IPS-20b (cell line): ENCODE measurements around the gene STK38L.
"Not testable (repeated sequence)": the region's sequence is repeated elsewhere in the genome, so short reads cannot be mapped to it uniquely, and the experiment has no call there.

Source experiments
- H3K27ac ChIP-seq: one replicate; pipeline ENCODE4 v1.5.1; 2013; ENCODE audit warnings: low read length
- H3K27me3 ChIP-seq: 2 replicates; pipeline ENCODE4 v1.6.1; 2013; ENCODE audit warnings: mild to moderate bottlenecking, low read length, inconsistent platforms; ENCODE audit not compliant: insufficient read depth
- H3K36me3 ChIP-seq: 2 replicates; pipeline ENCODE4 v1.6.1; 2013; ENCODE audit warnings: low read depth, mild to moderate bottlenecking, inconsistent platforms, low read length, moderate library complexity; ENCODE audit not compliant: insufficient read depth
- H3K4me1 ChIP-seq: 2 replicates; pipeline ENCODE4 v1.6.1; 2013; ENCODE audit warnings: mild to moderate bottlenecking, control low read depth, inconsistent platforms, low read length, moderate library complexity; ENCODE audit not compliant: insufficient read depth
- H3K4me3 ChIP-seq: 2 replicates; pipeline ENCODE4 v1.5.1; 2013; ENCODE audit warnings: mild to moderate bottlenecking, low read length, inconsistent platforms
- H3K9ac ChIP-seq: 2 replicates; pipeline ENCODE4 v1.6.1; 2013; ENCODE audit warnings: low read depth, mild to moderate bottlenecking, inconsistent platforms, low read length, moderate library complexity
- H3K9me3 ChIP-seq: 2 replicates; pipeline ENCODE4 v1.6.1; 2013; ENCODE audit warnings: mild to moderate bottlenecking, low read depth, low read length, inconsistent platforms; ENCODE audit not compliant: insufficient read depth

STK38L gene

DNA sequence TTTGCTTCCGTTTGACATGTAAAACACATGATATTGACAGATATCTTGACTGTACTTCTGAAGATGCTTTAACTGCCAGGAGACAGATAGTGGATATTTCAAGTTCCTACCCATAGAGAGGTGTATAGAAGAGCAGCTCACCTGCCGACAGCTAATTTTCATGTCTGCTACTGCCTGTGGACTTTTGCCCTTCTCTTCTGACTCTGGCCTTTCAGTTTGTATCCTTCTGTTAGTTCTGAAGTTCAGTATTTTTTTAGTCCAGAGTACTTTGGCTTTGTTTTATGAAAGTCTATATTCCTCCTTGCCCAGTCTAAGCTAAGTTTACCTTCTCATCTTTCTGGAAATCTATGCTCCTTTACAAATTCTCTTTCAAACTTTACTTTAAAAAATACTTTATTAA, 30.8 kb upstream of the STK38L start:
- H3K27ac ChIP-seq = no peak overlapping the region
- no peaks in the 10 kb centered on the region for H3K4me1 ChIP-seq
- no peaks in the 10 kb centered on the region for H3K9me3 ChIP-seq
- H3K4me3 ChIP-seq = no peak overlapping the region
- no peaks in the 10 kb centered on the region for H3K27me3 ChIP-seq
- no peaks in the 10 kb centered on the region for H3K36me3 ChIP-seq
- no peak overlapping the region for H3K9ac ChIP-seq

DNA sequence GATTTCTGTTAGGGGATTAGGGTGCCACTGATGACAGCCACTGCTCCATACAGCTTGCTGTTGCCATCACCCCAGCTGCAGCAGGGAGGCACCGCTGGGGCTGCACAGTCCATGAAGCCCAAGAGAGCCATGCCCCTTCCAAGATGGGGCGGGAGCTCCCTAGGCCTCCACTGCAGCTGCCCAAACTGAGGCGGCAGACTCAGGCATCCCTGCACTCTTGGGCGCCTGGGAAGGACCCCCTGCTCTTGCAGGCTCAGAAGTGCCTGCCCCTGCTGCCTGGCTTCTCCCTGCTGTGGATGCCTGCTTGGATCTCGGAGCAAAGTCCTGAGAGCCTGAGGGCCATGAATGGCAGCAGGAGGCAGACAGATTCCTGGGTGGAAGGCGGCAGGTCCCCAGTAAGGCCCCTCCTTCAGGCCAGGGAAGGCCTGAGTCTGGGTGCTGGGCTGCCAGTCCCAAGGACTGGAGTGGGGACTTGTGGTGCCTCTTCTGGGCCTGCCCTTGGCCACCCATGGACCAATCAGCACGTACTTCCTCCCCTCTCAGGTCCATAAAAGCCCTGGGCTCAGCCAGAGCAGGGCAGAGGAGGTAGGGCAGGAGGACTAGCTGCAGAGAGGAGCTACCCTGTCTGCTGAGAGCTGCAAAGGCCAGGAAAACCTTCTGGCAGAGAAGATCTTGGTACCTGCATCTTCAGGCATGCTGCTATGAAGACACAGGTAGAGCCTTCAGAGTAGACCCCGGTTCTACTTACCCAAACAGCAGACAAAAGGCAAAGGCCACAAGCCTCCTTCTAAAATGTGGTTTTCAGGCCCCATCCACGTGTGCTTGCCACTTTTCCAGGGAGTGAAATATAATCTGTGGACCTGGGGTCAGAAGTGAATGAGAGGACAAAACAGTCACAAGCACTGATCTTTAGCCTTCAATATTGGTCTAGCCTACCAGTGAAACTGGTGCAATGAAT, 30.0 kb upstream of the STK38L start:
- Histone ChIP-seq H3K9me3 (no peaks in the 10 kb centered on the region), H3K36me3 (no peaks in the 10 kb centered on the region), H3K4me1 (no peaks in the 10 kb centered on the region), H3K27me3 (no peaks in the 10 kb centered on the region), H3K27ac (no peak overlapping the region), H3K4me3 (no peak overlapping the region), H3K9ac (no peak overlapping the region)

DNA sequence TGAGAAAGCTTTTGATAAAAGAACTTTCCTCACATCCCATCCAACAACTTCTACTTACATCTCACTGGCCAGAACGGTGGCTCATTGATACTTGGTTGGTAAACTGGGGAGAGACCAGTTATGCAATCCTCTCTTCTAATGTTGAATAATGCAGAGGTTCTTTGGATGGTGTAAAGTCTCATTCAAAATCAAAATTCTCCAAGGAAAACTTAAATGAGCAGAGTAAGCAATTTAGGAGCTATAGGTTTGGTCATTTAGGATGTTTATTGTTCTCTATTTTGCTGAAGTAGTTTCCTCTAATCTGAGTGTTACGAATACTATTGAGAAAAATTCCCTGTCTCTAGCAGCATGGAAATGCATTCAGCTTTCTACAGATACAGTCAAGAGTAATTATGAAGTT, 26.5 kb upstream of the STK38L start:
- no peaks in the 10 kb centered on the region for H3K4me1 ChIP-seq
- no peak overlapping the region for H3K9ac ChIP-seq
- H3K27ac ChIP-seq = no peak overlapping the region
- no peaks in the 10 kb centered on the region for H3K27me3 ChIP-seq
- H3K4me3 ChIP-seq = no peak overlapping the region
- H3K36me3 ChIP-seq = no peaks in the 10 kb centered on the region
- no peaks in the 10 kb centered on the region for H3K9me3 ChIP-seq

DNA sequence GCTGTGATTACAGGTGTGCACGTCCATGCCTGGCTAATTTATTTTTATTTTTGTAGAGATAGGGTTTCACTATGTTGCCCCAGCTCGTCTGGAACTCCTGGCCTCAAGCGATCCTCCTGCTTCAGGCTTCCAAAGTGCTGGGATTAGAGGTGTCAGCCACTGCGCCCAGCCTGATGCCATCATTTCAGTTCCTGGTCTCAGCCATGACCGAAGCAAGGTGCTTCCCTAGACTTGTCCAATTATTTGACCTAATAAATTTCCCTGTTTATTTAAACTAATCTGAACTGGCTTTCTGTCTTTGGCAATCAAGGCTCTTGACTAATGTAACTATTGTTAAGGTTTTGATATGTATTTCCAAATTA, 24.4 kb upstream of the STK38L start:
- Histone ChIP-seq H3K27me3 (no peaks in the 10 kb centered on the region), H3K4me3 (no peak overlapping the region), H3K36me3 (no peaks in the 10 kb centered on the region), H3K27ac (no peak overlapping the region), H3K9ac (no peak overlapping the region), H3K4me1 (no peaks in the 10 kb centered on the region), H3K9me3 (no peaks in the 10 kb centered on the region)

DNA sequence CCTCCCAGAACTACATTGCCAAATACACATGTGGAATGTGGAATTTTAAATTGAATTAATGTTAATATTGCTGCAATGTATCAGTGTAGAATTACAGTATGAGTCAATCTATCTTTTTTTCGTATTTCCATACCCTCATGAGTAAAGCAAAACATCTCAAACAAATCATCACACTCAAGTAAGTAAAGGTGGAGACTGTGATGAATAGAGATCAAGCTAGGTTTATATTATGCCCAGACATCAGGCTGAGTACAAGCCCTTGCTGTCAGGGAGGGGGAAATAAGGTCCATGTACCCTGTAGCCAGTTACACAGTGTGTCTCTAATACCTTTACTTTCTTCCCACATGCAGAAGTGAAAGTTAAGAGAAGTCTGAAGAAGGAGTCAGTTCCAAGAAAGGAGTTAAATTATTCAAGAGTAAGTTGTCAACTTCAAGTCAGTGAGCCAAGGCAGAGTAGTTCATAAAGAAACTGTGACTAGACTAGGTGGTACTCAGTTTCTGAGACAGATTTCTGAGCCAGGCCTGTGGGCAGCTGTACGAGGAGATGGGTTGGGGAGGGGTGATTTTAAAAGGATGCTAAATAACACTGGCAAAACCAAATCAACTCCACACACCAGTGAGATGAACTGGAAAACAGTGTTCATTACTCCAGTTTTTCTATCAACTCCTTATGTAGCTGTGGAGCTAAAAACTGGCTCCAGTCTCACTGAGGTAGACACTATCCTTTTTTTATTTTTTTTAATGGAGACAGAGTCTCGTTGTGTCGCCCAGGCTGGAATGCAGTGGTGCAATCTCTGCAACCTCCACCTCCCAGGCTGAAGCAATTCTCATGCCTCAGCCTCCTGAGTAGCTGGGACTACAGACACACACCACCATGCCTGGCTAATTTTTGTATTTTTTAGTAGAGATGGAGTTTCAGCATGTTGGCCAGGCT, 23.8 kb upstream of the STK38L start:
- no peak overlapping the region for H3K9ac ChIP-seq
- no peaks in the 10 kb centered on the region for H3K27me3 ChIP-seq
- H3K27ac ChIP-seq = no peak overlapping the region
- no peaks in the 10 kb centered on the region for H3K9me3 ChIP-seq
- no peak overlapping the region for H3K4me3 ChIP-seq
- H3K4me1 ChIP-seq = no peaks in the 10 kb centered on the region
- no peaks in the 10 kb centered on the region for H3K36me3 ChIP-seq

DNA sequence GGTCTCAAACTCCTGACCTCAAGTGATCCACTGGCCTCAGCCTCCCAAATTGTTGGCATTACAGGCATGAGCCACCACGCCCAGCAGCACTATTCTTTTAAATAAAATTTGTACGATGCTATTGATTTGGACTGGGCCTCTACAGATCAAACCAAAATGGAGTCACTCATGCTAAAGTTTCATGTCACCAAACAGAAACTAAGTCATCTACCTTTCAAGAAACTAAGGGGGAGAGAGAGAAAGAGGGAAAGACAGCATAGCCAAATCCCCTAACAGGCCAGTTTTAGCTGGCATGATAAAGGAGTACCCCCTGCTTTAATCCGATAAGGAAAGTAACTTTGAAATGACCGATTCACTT, 23.1 kb upstream of the STK38L start:
- Histone ChIP-seq H3K4me1 (no peaks in the 10 kb centered on the region), H3K27me3 (no peaks in the 10 kb centered on the region), H3K9ac (no peak overlapping the region), H3K4me3 (no peak overlapping the region), H3K9me3 (no peaks in the 10 kb centered on the region), H3K36me3 (no peaks in the 10 kb centered on the region), H3K27ac (no peak overlapping the region)

DNA sequence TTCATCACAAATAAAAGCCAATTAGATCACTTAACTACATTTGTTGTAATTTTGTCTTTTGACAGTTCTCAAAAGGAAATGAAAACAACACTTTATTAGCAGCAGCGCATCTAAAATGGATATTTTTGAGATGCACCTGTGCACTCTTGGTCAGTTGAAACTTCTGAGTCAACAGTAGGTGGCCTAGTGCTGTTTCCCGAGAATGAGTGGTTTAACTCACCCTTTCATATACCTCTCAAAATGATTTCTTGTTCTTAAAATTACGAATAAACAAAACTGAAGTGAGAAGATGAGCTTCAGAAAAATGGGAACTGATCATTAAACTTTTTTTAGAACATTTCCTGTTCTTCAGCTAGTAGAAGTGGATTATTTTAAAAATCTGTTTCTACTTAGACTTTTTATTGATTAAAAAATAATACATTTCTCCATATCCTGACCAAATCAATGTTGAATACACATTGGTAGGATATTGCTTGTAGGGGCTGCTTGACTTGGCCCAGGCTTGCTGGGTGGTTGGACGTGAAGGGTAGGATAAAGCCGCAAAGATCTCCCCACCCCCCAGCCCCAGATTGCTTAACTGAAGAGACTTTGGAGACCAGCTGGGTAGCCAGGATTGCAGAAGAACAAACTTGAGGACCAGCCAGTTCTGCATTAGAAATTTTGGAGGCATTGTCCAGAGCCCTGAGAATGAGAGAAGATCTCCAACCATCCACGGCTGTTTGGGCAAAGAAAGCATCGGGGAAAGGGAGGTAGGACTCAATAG, 22.3 kb upstream of the STK38L start:
- Histone ChIP-seq H3K9ac (no peak overlapping the region), H3K4me1 (no peaks in the 10 kb centered on the region), H3K9me3 (no peaks in the 10 kb centered on the region), H3K27ac (no peak overlapping the region), H3K36me3 (no peaks in the 10 kb centered on the region), H3K4me3 (no peak overlapping the region), H3K27me3 (no peaks in the 10 kb centered on the region)

DNA sequence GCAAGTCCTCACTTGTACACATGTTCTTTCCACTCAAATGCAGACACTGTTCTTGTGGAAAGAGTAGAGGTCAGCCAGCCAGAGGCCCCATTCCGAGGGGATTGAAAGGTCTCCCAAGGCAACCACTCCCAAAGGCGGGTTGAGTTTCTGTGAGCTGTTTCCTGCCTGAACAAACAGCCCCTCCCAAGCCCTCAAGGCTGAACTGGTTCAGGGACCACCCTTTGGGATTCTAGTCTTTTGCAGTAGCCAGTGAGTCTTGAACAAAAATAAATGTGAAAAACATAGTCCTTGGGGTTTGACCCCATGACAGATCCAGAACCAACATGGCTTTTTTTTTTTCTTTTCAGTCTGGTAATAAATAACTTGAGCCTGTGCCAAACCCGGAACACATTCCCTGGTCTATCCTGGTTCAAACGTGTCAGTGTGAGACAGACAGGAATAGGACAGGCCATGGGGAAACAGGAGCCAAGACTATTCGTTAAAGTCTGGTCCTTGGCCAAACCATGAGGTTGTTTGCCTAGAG, 17.6 kb upstream of the STK38L start:
- Histone ChIP-seq H3K4me3 (no peak overlapping the region), H3K36me3 (no peaks in the 10 kb centered on the region), H3K9ac (no peak overlapping the region), H3K9me3 (no peaks in the 10 kb centered on the region), H3K27ac (no peak overlapping the region), H3K4me1 (no peaks in the 10 kb centered on the region), H3K27me3 (no peaks in the 10 kb centered on the region)

DNA sequence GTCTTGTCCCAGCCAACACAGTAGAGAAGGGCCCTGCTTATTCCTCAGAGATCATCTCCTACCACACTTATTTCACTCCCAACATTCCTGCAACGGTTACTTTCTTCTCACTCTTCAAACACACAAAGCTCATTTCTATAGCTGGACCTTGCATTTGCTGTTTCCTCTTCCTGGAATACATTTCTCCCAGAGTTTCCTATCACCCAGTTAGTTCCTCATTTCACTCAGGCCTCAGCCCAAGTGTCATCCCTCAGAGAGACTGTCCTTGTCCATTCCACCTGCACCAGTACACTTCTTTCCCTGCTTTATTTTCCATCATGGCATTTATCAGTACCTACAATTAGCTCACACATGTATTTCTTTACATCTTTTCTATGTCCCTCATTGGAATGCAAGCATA, 14.7 kb upstream of the STK38L start:
- Histone ChIP-seq H3K4me3 (no peak overlapping the region), H3K27me3 (no peaks in the 10 kb centered on the region), H3K9me3 (no peaks in the 10 kb centered on the region), H3K36me3 (no peaks in the 10 kb centered on the region), H3K27ac (no peak overlapping the region), H3K9ac (no peak overlapping the region), H3K4me1 (no peaks in the 10 kb centered on the region)

DNA sequence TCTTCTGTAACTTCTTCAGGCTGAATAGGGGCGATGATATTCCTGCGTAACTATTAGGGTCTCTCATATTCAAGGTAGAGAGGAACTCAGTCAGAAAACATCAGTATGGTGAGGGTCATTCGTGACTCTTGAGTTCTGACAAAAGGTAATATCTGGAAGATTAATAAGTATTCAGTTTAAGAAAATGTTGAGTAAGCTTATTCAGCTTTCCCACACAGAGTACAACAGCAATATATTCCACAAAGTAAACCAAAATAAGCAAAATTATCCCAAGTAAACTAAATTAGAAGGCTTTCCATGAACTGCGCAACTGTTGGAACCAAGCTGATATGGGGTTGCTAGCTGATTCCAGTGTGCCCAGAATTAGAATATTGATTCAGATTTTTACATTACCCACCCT, 12.7 kb upstream of the STK38L start:
- not testable (repeated sequence) for H3K4me1 ChIP-seq, H3K4me3 ChIP-seq, H3K36me3 ChIP-seq, H3K9me3 ChIP-seq, H3K27ac ChIP-seq, H3K9ac ChIP-seq, H3K27me3 ChIP-seq

DNA sequence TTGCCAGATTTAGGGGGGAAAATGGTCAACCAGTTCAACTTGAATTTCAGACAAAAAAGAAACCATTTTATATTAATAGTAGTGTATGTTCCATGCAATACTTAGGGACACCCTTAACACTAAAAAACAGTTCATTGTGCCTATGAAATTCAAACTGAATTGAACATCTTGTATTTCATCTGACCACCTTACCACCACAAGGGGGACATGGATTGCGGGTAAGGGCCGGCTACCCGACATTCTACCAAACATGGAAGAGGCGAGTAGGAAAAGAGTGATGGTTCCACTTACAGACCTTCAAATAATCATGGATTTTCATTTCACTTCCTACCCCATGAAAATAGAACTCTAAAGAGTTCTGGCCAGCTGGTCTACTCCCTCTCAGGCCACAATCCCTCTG, 10.3 kb upstream of the STK38L start:
- Histone ChIP-seq H3K4me3 (no peak overlapping the region), H3K9ac (no peak overlapping the region), H3K27ac (no peak overlapping the region), H3K36me3 (no peaks in the 10 kb centered on the region), H3K4me1 (no peaks in the 10 kb centered on the region), H3K9me3 (no peaks in the 10 kb centered on the region), H3K27me3 (no peaks in the 10 kb centered on the region)
